ENCODE data around the gene NDUFB4.

Gene NDUFB4

DNA sequence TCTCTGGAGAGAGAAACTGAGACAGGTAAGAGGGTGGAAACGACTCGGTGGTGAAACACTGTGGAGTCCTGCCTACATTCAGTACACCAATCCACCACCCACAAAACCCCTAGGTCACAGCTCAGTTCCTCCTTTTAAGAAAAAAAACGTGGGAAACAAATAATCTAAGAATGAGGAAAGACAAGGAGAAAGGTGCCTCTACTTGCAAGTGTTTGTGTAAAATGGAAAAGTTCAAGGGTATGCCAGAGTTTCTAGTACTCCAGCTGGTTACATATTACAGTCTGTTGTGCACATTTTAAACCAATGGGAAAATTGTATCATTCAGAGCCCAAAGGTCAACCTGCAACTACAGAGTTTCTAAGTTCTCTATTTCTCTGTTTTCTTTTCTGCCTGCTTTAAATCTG is 53.7 kb downstream of the NDUFB4 start:
- no peak for TF ChIP-seq EZH2phosphoT487 (IDR thresholded peaks at IDR 0.05; ENCODE audit: borderline replicate concordance)
- TF ChIP-seq, protein P1, sequence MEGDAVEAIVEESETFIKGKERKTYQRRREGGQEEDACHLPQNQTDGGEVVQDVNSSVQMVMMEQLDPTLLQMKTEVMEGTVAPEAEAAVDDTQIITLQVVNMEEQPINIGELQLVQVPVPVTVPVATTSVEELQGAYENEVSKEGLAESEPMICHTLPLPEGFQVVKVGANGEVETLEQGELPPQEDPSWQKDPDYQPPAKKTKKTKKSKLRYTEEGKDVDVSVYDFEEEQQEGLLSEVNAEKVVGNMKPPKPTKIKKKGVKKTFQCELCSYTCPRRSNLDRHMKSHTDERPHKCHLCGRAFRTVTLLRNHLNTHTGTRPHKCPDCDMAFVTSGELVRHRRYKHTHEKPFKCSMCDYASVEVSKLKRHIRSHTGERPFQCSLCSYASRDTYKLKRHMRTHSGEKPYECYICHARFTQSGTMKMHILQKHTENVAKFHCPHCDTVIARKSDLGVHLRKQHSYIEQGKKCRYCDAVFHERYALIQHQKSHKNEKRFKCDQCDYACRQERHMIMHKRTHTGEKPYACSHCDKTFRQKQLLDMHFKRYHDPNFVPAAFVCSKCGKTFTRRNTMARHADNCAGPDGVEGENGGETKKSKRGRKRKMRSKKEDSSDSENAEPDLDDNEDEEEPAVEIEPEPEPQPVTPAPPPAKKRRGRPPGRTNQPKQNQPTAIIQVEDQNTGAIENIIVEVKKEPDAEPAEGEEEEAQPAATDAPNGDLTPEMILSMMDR (conservative IDR thresholded peaks at IDR 0.05; ENCODE audit: low read length): no peak
- H3K9me3 ChIP-seq (ENCODE audit: insufficient read depth, low read depth, low read length): no peaks in the 10 kb centered on the region
- no peaks in the 10 kb centered on the region for H3K4me1 ChIP-seq (ENCODE audit: insufficient read depth, low read length, poor library complexity, severe bottlenecking)
- H3K4me3 ChIP-seq (ENCODE audit: low read length, poor library complexity, severe bottlenecking): no peak overlapping the region
- H3K79me2 ChIP-seq (ENCODE audit: insufficient read depth, low read length): no peaks in the 10 kb centered on the region
- no peaks in the 10 kb centered on the region for H3F3A ChIP-seq (ENCODE audit: low read depth)
- H4K20me1 ChIP-seq (ENCODE audit: insufficient read depth, low read length, poor library complexity, severe bottlenecking): no peaks in the 10 kb centered on the region
- H3K9ac ChIP-seq (ENCODE audit: low read depth, low read length, poor library complexity, severe bottlenecking): no peak overlapping the region
- H3K27me3 ChIP-seq (ENCODE audit: insufficient read depth, low read length, poor library complexity, severe bottlenecking): no peaks in the 10 kb centered on the region
- no peak overlapping the region for H2AFZ ChIP-seq (ENCODE audit: low read length)
- H3K9me2 ChIP-seq (replicated peaks; ENCODE audit: low read depth, low read length): no peaks in the 10 kb centered on the region
- no peak overlapping the region for H3K4me2 ChIP-seq (ENCODE audit: low read depth, low read length, poor library complexity, severe bottlenecking)
- H3K36me3 ChIP-seq (ENCODE audit: insufficient read depth, low read length): no peaks in the 10 kb centered on the region

DNA sequence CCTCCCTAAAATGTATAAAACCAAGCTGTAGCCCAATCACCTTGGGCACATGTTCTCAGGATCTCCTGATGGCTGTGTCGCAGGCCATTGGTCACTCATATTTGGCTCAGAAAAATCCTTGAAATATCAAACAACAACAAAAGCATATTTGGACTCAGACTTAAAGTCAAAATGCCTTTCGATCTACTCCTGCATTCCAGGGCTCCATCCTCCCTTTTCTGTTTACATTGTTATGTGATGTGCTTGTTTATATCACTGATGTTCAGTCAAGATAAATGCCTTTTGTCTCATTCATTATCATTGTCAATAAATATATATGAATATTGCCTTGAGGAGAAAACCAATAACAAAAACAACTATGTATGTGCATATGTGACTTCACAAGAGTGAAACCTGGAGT is 54.2 kb downstream of the NDUFB4 start:
- no peak overlapping the region for H3K9ac ChIP-seq (ENCODE audit: low read depth, low read length, poor library complexity, severe bottlenecking)
- H3K27me3 ChIP-seq (ENCODE audit: insufficient read depth, low read length, poor library complexity, severe bottlenecking): no peaks in the 10 kb centered on the region
- H3K4me2 ChIP-seq (ENCODE audit: low read depth, low read length, poor library complexity, severe bottlenecking): no peak overlapping the region
- H4K20me1 ChIP-seq (ENCODE audit: insufficient read depth, low read length, poor library complexity, severe bottlenecking): no peaks in the 10 kb centered on the region
- no peaks in the 10 kb centered on the region for H3K4me1 ChIP-seq (ENCODE audit: insufficient read depth, low read length, poor library complexity, severe bottlenecking)
- H3K79me2 ChIP-seq (ENCODE audit: insufficient read depth, low read length): no peaks in the 10 kb centered on the region
- H3K9me2 ChIP-seq (replicated peaks; ENCODE audit: low read depth, low read length): no peaks in the 10 kb centered on the region
- H2AFZ ChIP-seq (ENCODE audit: low read length): no peak overlapping the region
- H3F3A ChIP-seq (ENCODE audit: low read depth): no peaks in the 10 kb centered on the region
- TF ChIP-seq, protein P1 (conservative IDR thresholded peaks at IDR 0.05; ENCODE audit: low read length): no peak
- no peak for TF ChIP-seq EZH2phosphoT487 (IDR thresholded peaks at IDR 0.05; ENCODE audit: borderline replicate concordance)
- H3K9me3 ChIP-seq (ENCODE audit: insufficient read depth, low read depth, low read length): no peaks in the 10 kb centered on the region
- H3K36me3 ChIP-seq (ENCODE audit: insufficient read depth, low read length): no peaks in the 10 kb centered on the region
- no peak overlapping the region for H3K4me3 ChIP-seq (ENCODE audit: low read length, poor library complexity, severe bottlenecking)
